CD4-positive, CD25-positive, alpha-beta regulatory T cell (primary cell): Measurements from ENCODE around the gene GSG1L. TPM values are rescaled to one million over a fixed set of nuclear protein-coding genes. Genes with fewer than 3 reads are reported as not detected.

Experiments used
- ATAC-seq, 2 donors: fragments of 150-1000 bp; cut with Tn5 transposase; one replicate each; pipeline ENCODE4 v1.10.0; 2021; ENCODE audit warnings: low read depth in 2 of 2, moderate number of reproducible peaks in 2 of 2, moderate library complexity in 1 of 2
- DNase-seq, 3 donors: peaks; one replicate each; pipeline versions ENCODE4 v3.0.0 to v3.0.0-alpha.2; 2012 to 2022; ENCODE audit warnings: mixed read lengths in 1 of 3
- H3K27ac ChIP-seq: one replicate; pipeline ENCODE4 v1.7.0; 2013; ENCODE audit warnings: mild to moderate bottlenecking, low read length; ENCODE audit not compliant: insufficient read depth, poor library complexity, severe bottlenecking
- H3K27me3 ChIP-seq: one replicate; pipeline ENCODE4 v1.7.0; 2013; ENCODE audit warnings: low read length; ENCODE audit not compliant: control insufficient read depth, insufficient read depth
- H3K36me3 ChIP-seq: one replicate; pipeline ENCODE4 v1.7.0; 2013; ENCODE audit warnings: mild to moderate bottlenecking, low read length, moderate library complexity; ENCODE audit not compliant: control insufficient read depth, insufficient read depth
- H3K4me1 ChIP-seq: 2 replicates; pipeline ENCODE4 v1.7.0; 2013; ENCODE audit warnings: mild to moderate bottlenecking, low read length; ENCODE audit not compliant: insufficient read depth, control insufficient read depth, poor library complexity, severe bottlenecking
- H3K4me3 ChIP-seq: one replicate; pipeline ENCODE4 v1.7.0; 2013; ENCODE audit warnings: low read depth, mild to moderate bottlenecking, low read length, moderate library complexity
- H3K9me3 ChIP-seq, 2 experiments: 1 replicate in 1 of 2; 2 replicates in 1 of 2; pipeline ENCODE4 v1.7.0; 2013; ENCODE audit warnings: low read length in 2 of 2, mild to moderate bottlenecking in 1 of 2, moderate library complexity in 1 of 2; ENCODE audit not compliant: control insufficient read depth in 2 of 2
- H3K27ac Mint-ChIP-seq, 3 donors: one replicate each; pipeline ENCODE4 v1.8.0; 2020 to 2022; ENCODE audit warnings: mild to moderate bottlenecking in 3 of 3, mixed read lengths in 3 of 3, moderate library complexity in 2 of 3
- H3K27me3 Mint-ChIP-seq: one replicate; pipeline ENCODE4 v1.8.0; 2022; ENCODE audit warnings: mild to moderate bottlenecking, mixed read lengths
- H3K36me3 Mint-ChIP-seq: one replicate; pipeline ENCODE4 v1.8.0; 2020; ENCODE audit warnings: mixed read lengths
- H3K4me1 Mint-ChIP-seq, 4 donors: one replicate each; pipeline ENCODE4 v1.8.0; 2020 to 2022; ENCODE audit warnings: mixed read lengths in 4 of 4, mild to moderate bottlenecking in 1 of 4
- H3K4me3 Mint-ChIP-seq, 4 donors: one replicate each; pipeline ENCODE4 v1.8.0; 2020 to 2022; ENCODE audit warnings: mild to moderate bottlenecking in 4 of 4, mixed read lengths in 4 of 4, moderate library complexity in 3 of 4
- H3K9me3 Mint-ChIP-seq, 7 donors: one replicate each; pipeline ENCODE4 v1.8.0; 2020 to 2022; ENCODE audit warnings: mixed read lengths in 7 of 7, mild to moderate bottlenecking in 3 of 7, moderate library complexity in 2 of 7
- polyA plus RNA-seq, 4 donors: library from polyadenylated mRNA; unstranded; fragments of 300-500 nt; fragmentation: Illumina TruSeq; gene quantifications; one replicate each; pipeline ENCODE4 v1.2.3, GENCODE V29; 2021
- total RNA-seq: library from RNA; stranded (reverse); gene quantifications from one replicate; pipeline ENCODE4 v1.2.3, GENCODE V29; 2022

The GSG1L gene
- total and polyA plus RNA-seq, 5 donors from 2014 or later, result 0.15 TPM; not detected in 4

- H3K27ac ChIP-seq, result no peak overlapping the region
- peaks cover 0 to 5% (median 4%) of the 10 kb centered on the region in 7 donors for H3K9me3 Mint-ChIP-seq
- no peaks in the 10 kb centered on the region for H3K27me3 ChIP-seq
- H3K4me1 ChIP-seq, result no peaks in the 10 kb centered on the region
- no peaks in the 10 kb centered on the region for H3K27me3 Mint-ChIP-seq
- H3K4me3 ChIP-seq, result no peak overlapping the region
- H3K36me3 Mint-ChIP-seq, result no peaks in the 10 kb centered on the region
- H3K27ac Mint-ChIP-seq, result no peak overlapping the region
- ATAC-seq (no peak), DNase-seq (no peak)
- no peaks in the 10 kb centered on the region for H3K4me1 Mint-ChIP-seq
- H3K36me3 ChIP-seq, result no peaks in the 10 kb centered on the region
- no peak overlapping the region for H3K4me3 Mint-ChIP-seq
- no peaks in the 10 kb centered on the region for H3K9me3 ChIP-seq
Measured at GRCh38 chr16:27962197-27962596, 101.3 kb downstream of the GSG1L start.

GRCh38 chr16:27961296-27961620, 102.3 kb downstream of the GSG1L start:
- ATAC-seq (no peak), DNase-seq (no peak)
- Mint-ChIP-seq H3K9me3 (peaks cover 0 to 10% (median 4%) of the 10 kb centered on the region in 7 donors), H3K4me1 (no peaks in the 10 kb centered on the region), H3K27me3 (no peaks in the 10 kb centered on the region), H3K36me3 (no peaks in the 10 kb centered on the region), H3K27ac (no peak overlapping the region), H3K4me3 (no peak overlapping the region)
- Histone ChIP-seq H3K4me1 (no peaks in the 10 kb centered on the region), H3K4me3 (no peak overlapping the region), H3K36me3 (no peaks in the 10 kb centered on the region), H3K27ac (no peak overlapping the region), H3K27me3 (no peaks in the 10 kb centered on the region), H3K9me3 (no peaks in the 10 kb centered on the region)

GRCh38 chr16:27960619-27961295, 102.8 kb downstream of the GSG1L start:
- Mint-ChIP-seq H3K27me3 (no peaks in the 10 kb centered on the region), H3K36me3 (no peaks in the 10 kb centered on the region), H3K27ac (no peak overlapping the region), H3K4me3 (no peak overlapping the region), H3K9me3 (peaks cover 0 to 13% (median 4%) of the 10 kb centered on the region in 7 donors), H3K4me1 (no peaks in the 10 kb centered on the region)
- Histone ChIP-seq H3K27ac (no peak overlapping the region), H3K4me1 (no peaks in the 10 kb centered on the region), H3K27me3 (no peaks in the 10 kb centered on the region), H3K36me3 (no peaks in the 10 kb centered on the region), H3K9me3 (peaks cover 0 to 1% of the 10 kb centered on the region in 2 experiments), H3K4me3 (no peak overlapping the region)
- DNase-seq, result no peak
- no peak for ATAC-seq

GRCh38 chr16:27959914-27960313, 103.6 kb downstream of the GSG1L start:
- Mint-ChIP-seq H3K27me3 (peaks cover 2% of the 10 kb centered on the region), H3K9me3 (peaks cover 0 to 22% (median 8%) of the 10 kb centered on the region in 7 donors), H3K36me3 (no peaks in the 10 kb centered on the region), H3K4me3 (no peak overlapping the region), H3K4me1 (no peaks in the 10 kb centered on the region), H3K27ac (no peak overlapping the region)
- peaks cover 3 to 8% of the 10 kb centered on the region in 2 experiments for H3K9me3 ChIP-seq
- no peak overlapping the region for H3K27ac ChIP-seq
- no peaks in the 10 kb centered on the region for H3K4me1 ChIP-seq
- H3K27me3 ChIP-seq, result no peaks in the 10 kb centered on the region
- no peak for ATAC-seq
- DNase-seq, result no peak
- H3K36me3 ChIP-seq, result no peaks in the 10 kb centered on the region
- H3K4me3 ChIP-seq, result no peak overlapping the region

- no peak overlapping the region for H3K4me3 ChIP-seq
- DNase-seq (no peak), ATAC-seq (no peak)
- H3K4me3 Mint-ChIP-seq, result no peak overlapping the region
- no peaks in the 10 kb centered on the region for H3K36me3 ChIP-seq
- H3K9me3 ChIP-seq, result peaks cover 6 to 14% of the 10 kb centered on the region in 2 experiments
- no peaks in the 10 kb centered on the region for H3K36me3 Mint-ChIP-seq
- H3K27ac Mint-ChIP-seq, result no peak overlapping the region
- no peak overlapping the region for H3K27ac ChIP-seq
- H3K27me3 ChIP-seq, result peaks cover 5% of the 10 kb centered on the region
- H3K4me1 ChIP-seq, result no peaks in the 10 kb centered on the region
- no peaks in the 10 kb centered on the region for H3K4me1 Mint-ChIP-seq
- peaks cover 5 to 23% (median 12%) of the 10 kb centered on the region in 7 donors for H3K9me3 Mint-ChIP-seq
- peaks cover 33% of the 10 kb centered on the region for H3K27me3 Mint-ChIP-seq
Measured at GRCh38 chr16:27954191-27954590, 109.3 kb downstream of the GSG1L start.

- H3K27ac Mint-ChIP-seq, result no peak overlapping the region
- H3K27me3 Mint-ChIP-seq, result peaks cover 33% of the 10 kb centered on the region
- no peaks in the 10 kb centered on the region for H3K36me3 Mint-ChIP-seq
Measured at GRCh38 chr16:27952811-27953210, 110.7 kb downstream of the GSG1L start.

GRCh38 chr16:27951489-27952120, 111.9 kb downstream of the GSG1L start:
- peaks cover 33% of the 10 kb centered on the region for H3K27me3 Mint-ChIP-seq
- H3K4me3 Mint-ChIP-seq, result no peak overlapping the region
- no peak for ATAC-seq
- H3K9me3 Mint-ChIP-seq, result peaks cover 3 to 15% (median 10%) of the 10 kb centered on the region in 7 donors
- peaks cover 6 to 14% of the 10 kb centered on the region in 2 experiments for H3K9me3 ChIP-seq
- H3K27me3 ChIP-seq, result peaks cover 5% of the 10 kb centered on the region
- H3K4me3 ChIP-seq, result no peak overlapping the region
- H3K27ac ChIP-seq, result no peak overlapping the region
- H3K27ac Mint-ChIP-seq, result no peak overlapping the region
- no peaks in the 10 kb centered on the region for H3K36me3 ChIP-seq
- no peaks in the 10 kb centered on the region for H3K4me1 Mint-ChIP-seq
- H3K4me1 ChIP-seq, result no peaks in the 10 kb centered on the region
- H3K36me3 Mint-ChIP-seq, result no peaks in the 10 kb centered on the region
- no peak for DNase-seq

More at GRCh38 chr16:27952811-27953210, 110.7 kb downstream of the GSG1L start:
- H3K27me3 ChIP-seq, result peaks cover 5% of the 10 kb centered on the region
- no peaks in the 10 kb centered on the region for H3K36me3 ChIP-seq
- Mint-ChIP-seq H3K9me3 (peaks cover 5 to 23% (median 10%) of the 10 kb centered on the region in 7 donors), H3K4me3 (no peak overlapping the region), H3K4me1 (no peaks in the 10 kb centered on the region)
- H3K4me3 ChIP-seq, result no peak overlapping the region
- peaks cover 6 to 14% of the 10 kb centered on the region in 2 experiments for H3K9me3 ChIP-seq
- DNase-seq, result no peak
- H3K27ac ChIP-seq, result no peak overlapping the region
- H3K4me1 ChIP-seq, result no peaks in the 10 kb centered on the region
- no peak for ATAC-seq
